Activated naive CD8-positive, alpha-beta T cell treated with anti-CD3 and anti-CD28 coated beads, Interleukin-2, amount 10 ng/mL, durations not matched to agents 7 days and 5 days (primary cell): ENCODE results near the gene CSRNP2. TPM values are rescaled to one million over a fixed set of nuclear protein-coding genes. Genes with fewer than 3 reads are reported as not detected.

Experiments used
- ATAC-seq: fragments of 150-1000 bp; cut with Tn5 transposase; one replicate; pipeline ENCODE4 v1.10.0; 2021; ENCODE audit warnings: low read depth, moderate library complexity
- POLR2A ChIA-PET: fragments of 350-600 bp; sonication (Branson Sonifier 250); formaldehyde crosslinking; loops from one replicate; lab custom pipeline; 2021; ENCODE audit warnings: antibody characterized with exemption; lab: Charles Lee
- DNase-seq: peaks from one replicate; pipeline ENCODE4 v3.0.0; 2021
- H3K27ac Mint-ChIP-seq: one replicate; pipeline ENCODE4 v1.8.0; 2022; ENCODE audit warnings: mild to moderate bottlenecking, mixed read lengths
- H3K27me3 Mint-ChIP-seq: one replicate; pipeline ENCODE4 v1.8.0; 2022; ENCODE audit warnings: mild to moderate bottlenecking, moderate library complexity, mixed read lengths
- H3K36me3 Mint-ChIP-seq: one replicate; pipeline ENCODE4 v1.8.0; 2021; ENCODE audit warnings: mild to moderate bottlenecking, mixed read lengths
- H3K4me1 Mint-ChIP-seq: one replicate; pipeline ENCODE4 v1.8.0; 2021; ENCODE audit warnings: mixed read lengths
- H3K4me3 Mint-ChIP-seq: one replicate; pipeline ENCODE4 v1.8.0; 2022; ENCODE audit warnings: mild to moderate bottlenecking, moderate library complexity, mixed read lengths
- H3K9me3 Mint-ChIP-seq: one replicate; pipeline ENCODE4 v1.8.0; 2021; ENCODE audit warnings: mixed read lengths
- total RNA-seq, 2 experiments: library from RNA; stranded (reverse); gene quantifications; one replicate each; pipeline ENCODE4 v1.2.3, GENCODE V29; 2021

CSRNP2 gene
- total RNA-seq, 2 experiments from 2014 or later, result 20.0 to 24.4 TPM

- POLR2A ChIA-PET, result interaction anchor here (0.6 to 1.0 kb wide), 2 partner anchors 11 to 18 kb away, joined by 3 read pairs; partner anchors contain the start of gene CSRNP2
- H3K4me1 Mint-ChIP-seq, result peaks cover 7% of the 10 kb centered on the region
- no peak for ATAC-seq
- no peak for DNase-seq
- H3K36me3 Mint-ChIP-seq, result peaks cover 8% of the 10 kb centered on the region
- H3K4me3 Mint-ChIP-seq, result no peak overlapping the region
- no peak overlapping the region for H3K27ac Mint-ChIP-seq
- H3K27me3 Mint-ChIP-seq, result no peaks in the 10 kb centered on the region
- no peaks in the 10 kb centered on the region for H3K9me3 Mint-ChIP-seq
These were observed 11.7 kb downstream of the CSRNP2 start for GRCh38 chr12:51071663-51072062.

- Mint-ChIP-seq H3K4me3 (no peak overlapping the region), H3K36me3 (peaks cover 8% of the 10 kb centered on the region), H3K27me3 (no peaks in the 10 kb centered on the region), H3K27ac (no peak overlapping the region), H3K4me1 (no peaks in the 10 kb centered on the region), H3K9me3 (no peaks in the 10 kb centered on the region)
- DNase-seq, result no peak
- no peak for ATAC-seq
- POLR2A ChIA-PET, result no interaction called here
These were observed 13.4 kb downstream of the CSRNP2 start for GRCh38 chr12:51070004-51070403.

- POLR2A ChIA-PET, result no interaction called here
- DNase-seq (no peak), ATAC-seq (no peak)
- Mint-ChIP-seq H3K27me3 (no peaks in the 10 kb centered on the region), H3K4me1 (no peaks in the 10 kb centered on the region), H3K36me3 (peaks cover 9% of the 10 kb centered on the region), H3K4me3 (no peak overlapping the region), H3K27ac (no peak overlapping the region), H3K9me3 (no peaks in the 10 kb centered on the region)
These were observed 15.6 kb downstream of the CSRNP2 start for GRCh38 chr12:51067771-51068170.

GRCh38 chr12:51067229-51067628 is 16.2 kb downstream of the CSRNP2 start:
- H3K4me1 Mint-ChIP-seq, result no peaks in the 10 kb centered on the region
- H3K27me3 Mint-ChIP-seq, result no peaks in the 10 kb centered on the region
- ATAC-seq (no peak), DNase-seq (no peak)
- POLR2A ChIA-PET, result interaction anchor here (0.9 kb wide), 1 partner anchor 16 kb away, joined by 7 read pairs; the partner anchor contains the start of gene CSRNP2
- H3K27ac Mint-ChIP-seq, result no peak overlapping the region
- H3K36me3 Mint-ChIP-seq, result peaks cover 9% of the 10 kb centered on the region
- no peaks in the 10 kb centered on the region for H3K9me3 Mint-ChIP-seq
- no peak overlapping the region for H3K4me3 Mint-ChIP-seq

- H3K36me3 Mint-ChIP-seq, result peaks cover 6% of the 10 kb centered on the region
These were observed 17.9 kb downstream of the CSRNP2 start for GRCh38 chr12:51065530-51065929.

GRCh38 chr12:51062631-51063397 is 20.6 kb downstream of the CSRNP2 start:
- POLR2A ChIA-PET, result interaction anchor here (1.2 to 1.6 kb wide), 2 partner anchors 20 to 180 kb away, joined by 3 to 8 read pairs; partner anchors contain the start of gene CSRNP2
- Mint-ChIP-seq H3K36me3 (peaks cover 12% of the 10 kb centered on the region), H3K4me1 (no peaks in the 10 kb centered on the region), H3K4me3 (no peak overlapping the region), H3K9me3 (no peaks in the 10 kb centered on the region), H3K27me3 (no peaks in the 10 kb centered on the region), H3K27ac (no peak overlapping the region)
- ATAC-seq (no peak), DNase-seq (no peak)

More at GRCh38 chr12:51065530-51065929, 17.9 kb downstream of the CSRNP2 start:
- Mint-ChIP-seq H3K4me3 (no peak overlapping the region), H3K4me1 (no peaks in the 10 kb centered on the region), H3K27me3 (no peaks in the 10 kb centered on the region), H3K27ac (no peak overlapping the region), H3K9me3 (no peaks in the 10 kb centered on the region)
- DNase-seq (no peak), ATAC-seq (no peak)
- POLR2A ChIA-PET, result interaction anchor here (0.7 to 1.1 kb wide), 3 partner anchors 17 to 197 kb away, joined by 3 read pairs; no protein-coding TSS in a partner anchor

- no peaks in the 10 kb centered on the region for H3K4me1 Mint-ChIP-seq
- H3K9me3 Mint-ChIP-seq, result no peaks in the 10 kb centered on the region
- DNase-seq, result no peak
- POLR2A ChIA-PET, result no interaction called here
- peaks cover 12% of the 10 kb centered on the region for H3K36me3 Mint-ChIP-seq
- H3K27ac Mint-ChIP-seq, result no peak overlapping the region
- no peak for ATAC-seq
- no peak overlapping the region for H3K4me3 Mint-ChIP-seq
- H3K27me3 Mint-ChIP-seq, result no peaks in the 10 kb centered on the region
These were observed 24.3 kb downstream of the CSRNP2 start for GRCh38 chr12:51059086-51059485.

GRCh38 chr12:51056242-51056641 is 27.2 kb downstream of the CSRNP2 start:
- ATAC-seq, result no peak
- no peaks in the 10 kb centered on the region for H3K9me3 Mint-ChIP-seq
- no peaks in the 10 kb centered on the region for H3K27me3 Mint-ChIP-seq
- H3K4me1 Mint-ChIP-seq, result peaks cover 6% of the 10 kb centered on the region
- no peak overlapping the region for H3K27ac Mint-ChIP-seq
- H3K4me3 Mint-ChIP-seq, result no peak overlapping the region
- POLR2A ChIA-PET, result no interaction called here
- peaks cover 21% of the 10 kb centered on the region for H3K36me3 Mint-ChIP-seq
- no peak for DNase-seq

- ATAC-seq (no peak), DNase-seq (no peak)
- H3K4me1 Mint-ChIP-seq, result peaks cover 6% of the 10 kb centered on the region
- POLR2A ChIA-PET, result no interaction called here
- H3K4me3 Mint-ChIP-seq, result no peak overlapping the region
- no peaks in the 10 kb centered on the region for H3K27me3 Mint-ChIP-seq
- peaks cover 19% of the 10 kb centered on the region for H3K36me3 Mint-ChIP-seq
- H3K27ac Mint-ChIP-seq, result no peak overlapping the region
- H3K9me3 Mint-ChIP-seq, result no peaks in the 10 kb centered on the region
These were observed 28.3 kb downstream of the CSRNP2 start for GRCh38 chr12:51055060-51055459.

- DNase-seq (no peak), ATAC-seq (no peak)
- Mint-ChIP-seq H3K27me3 (no peaks in the 10 kb centered on the region), H3K4me3 (no peak overlapping the region), H3K36me3 (peaks cover 12% of the 10 kb centered on the region), H3K9me3 (no peaks in the 10 kb centered on the region), H3K4me1 (peaks cover 24% of the 10 kb centered on the region), H3K27ac (peak overlapping the region; percentile 1)
- POLR2A ChIA-PET, result no interaction called here
These were observed 31.6 kb downstream of the CSRNP2 start for GRCh38 chr12:51051787-51052186.

- H3K4me1 Mint-ChIP-seq, result peaks cover 27% of the 10 kb centered on the region
- ATAC-seq (no peak), DNase-seq (no peak)
- H3K9me3 Mint-ChIP-seq, result no peaks in the 10 kb centered on the region
- H3K4me3 Mint-ChIP-seq, result peak overlapping the region; percentile 97
- peak overlapping the region; percentile 90 for H3K27ac Mint-ChIP-seq
- H3K36me3 Mint-ChIP-seq, result peaks cover 10% of the 10 kb centered on the region
- no peaks in the 10 kb centered on the region for H3K27me3 Mint-ChIP-seq
- POLR2A ChIA-PET, result interaction anchor here (1.1 kb wide), 1 partner anchor 7 kb away, joined by 3 read pairs; no protein-coding TSS in a partner anchor
These were observed 33.9 kb downstream of the CSRNP2 start for GRCh38 chr12:51049525-51049924.

GRCh38 chr12:51048661-51049251 is 34.6 kb downstream of the CSRNP2 start:
- H3K27ac Mint-ChIP-seq, result peak overlapping the region; percentile 90
- DNase-seq (no peak), ATAC-seq (no peak)
- no peaks in the 10 kb centered on the region for H3K9me3 Mint-ChIP-seq
- H3K4me3 Mint-ChIP-seq, result peak overlapping the region; percentile 97
- H3K4me1 Mint-ChIP-seq, result peaks cover 27% of the 10 kb centered on the region
- POLR2A ChIA-PET, result interaction anchor here (0.7 to 1.3 kb wide), 6 partner anchors 8 to 181 kb away, joined by 3 to 6 read pairs (median 4); partner anchors contain the start of genes CSRNP2, POU6F1 and SLC11A2
- no peaks in the 10 kb centered on the region for H3K27me3 Mint-ChIP-seq
- H3K36me3 Mint-ChIP-seq, result peaks cover 10% of the 10 kb centered on the region

- Mint-ChIP-seq H3K4me3 (peak within 1 kb of the TSS; percentile 97), H3K27me3 (no peaks in the 10 kb centered on the region), H3K36me3 (peaks cover 6% of the 10 kb centered on the region), H3K9me3 (no peaks in the 10 kb centered on the region), H3K4me1 (peaks cover 27% of the 10 kb centered on the region), H3K27ac (peak within 1 kb of the TSS; percentile 90)
- POLR2A ChIA-PET, result interaction anchor here (0.9 to 2.0 kb wide), 6 partner anchors 21 to 191 kb away, joined by 3 to 7 read pairs (median 5); partner anchors contain the start of genes CSRNP2, DAZAP2, POU6F1 and SLC11A2
- ATAC-seq, result peak; percentile 98
- DNase-seq, result peak; percentile 92
These were observed 35.5 kb downstream of the CSRNP2 start, which contains the start of gene LETMD1 for GRCh38 chr12:51047655-51048540. LETMD1 (plus strand) TSS chr12:51048327; CDS start chr12:51048357, 30 bp downstream.
